Mucosa of descending colon (tissue), 3 donors: ENCODE measurements around the gene COBL. TPM values are rescaled to one million over a fixed set of nuclear protein-coding genes. Genes with fewer than 3 reads are reported as not detected.

ENCODE experiments used
- ATAC-seq: fragments of 200-7000 bp; cut with Tn5 transposase; one replicate; pipeline ENCODE4 v1.9.1; 2020; ENCODE audit warnings: mild to moderate bottlenecking, moderate library complexity
- DNase-seq, 3 donors: peaks; one replicate each; pipeline ENCODE4 v3.0.0-alpha.2; 2020
- H3K36me3 ChIP-seq: fragments of 200-600 bp; one replicate; pipeline ENCODE4 v1.8.0; 2021; ENCODE audit warnings: low read depth, mild to moderate bottlenecking
- H3K4me1 ChIP-seq: fragments of 200-600 bp; one replicate; pipeline ENCODE4 v1.8.0; 2021; ENCODE audit warnings: low read depth, mild to moderate bottlenecking
- H3K4me3 ChIP-seq: fragments of 200-600 bp; one replicate; pipeline ENCODE4 v1.8.0; 2021; ENCODE audit warnings: mild to moderate bottlenecking
- H3K9me3 ChIP-seq: fragments of 200-600 bp; one replicate; pipeline ENCODE4 v1.8.0; 2021; ENCODE audit warnings: mild to moderate bottlenecking
- intact Hi-C, 2 donors: fragments of 100-400 bp; cut with DNase I in 1 of 2; cut with micrococcal nuclease in 1 of 2; formaldehyde crosslinking; loops; one replicate each; pipeline versions ENCODE4 v1.11.0 to v1.11.1; 2022; cut with DNase I, micrococcal nuclease
- total RNA-seq, 3 donors: library from RNA; stranded (reverse); fragmentation: NEBNext Ultra II Directional in 2 of 3; extraction: Animal tissue kit (Norgen Biotek cat#: 25700) in 2 of 3; gene quantifications; one replicate each; pipeline versions ENCODE4 v1.2.1 to v1.2.4, GENCODE V29; 2021 to 2023
- TF ChIP-seq, protein P1 (sequence below): fragments of 200-600 bp; IDR thresholded peaks from one replicate; pipeline ENCODE4 v1.8.0; 2022; ENCODE audit warnings: antibody characterized with exemption, mild to moderate bottlenecking
- donor health status: DM: no; HTN: no; CAD: no; lungs with moderate emphysema.
- donor health status: DM: no; HTN: no; CAD: no.
- donor health status: DM: no; HTN: yes; CAD: no.

COBL gene
- total RNA-seq, 3 donors from 2014 or later = 48.6 to 91.8 (median 56.6) TPM

DNA sequence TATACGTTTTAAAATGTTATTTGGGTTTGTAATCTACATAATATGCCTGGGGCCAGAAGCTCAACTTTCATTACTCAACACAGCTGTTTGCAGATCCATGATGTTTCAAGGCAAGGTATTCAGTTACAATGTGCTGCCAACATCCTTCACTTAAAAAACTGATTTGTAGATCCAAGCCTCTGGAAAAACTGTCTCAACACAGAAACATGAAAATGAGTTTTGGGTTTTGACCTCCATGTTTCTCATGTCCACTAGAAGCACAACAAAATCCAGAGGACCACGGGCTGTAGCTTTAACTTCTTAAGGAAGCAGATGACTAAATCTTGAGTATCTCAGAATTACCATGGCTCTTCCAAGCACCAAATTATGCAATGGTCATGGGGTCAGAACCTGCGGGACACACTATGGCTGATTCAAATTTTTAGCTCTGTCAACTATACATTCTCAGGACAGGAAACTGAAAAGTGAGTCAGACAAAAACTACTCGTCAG lies 286.9 kb downstream of the COBL start:
- TF ChIP-seq, protein P1, sequence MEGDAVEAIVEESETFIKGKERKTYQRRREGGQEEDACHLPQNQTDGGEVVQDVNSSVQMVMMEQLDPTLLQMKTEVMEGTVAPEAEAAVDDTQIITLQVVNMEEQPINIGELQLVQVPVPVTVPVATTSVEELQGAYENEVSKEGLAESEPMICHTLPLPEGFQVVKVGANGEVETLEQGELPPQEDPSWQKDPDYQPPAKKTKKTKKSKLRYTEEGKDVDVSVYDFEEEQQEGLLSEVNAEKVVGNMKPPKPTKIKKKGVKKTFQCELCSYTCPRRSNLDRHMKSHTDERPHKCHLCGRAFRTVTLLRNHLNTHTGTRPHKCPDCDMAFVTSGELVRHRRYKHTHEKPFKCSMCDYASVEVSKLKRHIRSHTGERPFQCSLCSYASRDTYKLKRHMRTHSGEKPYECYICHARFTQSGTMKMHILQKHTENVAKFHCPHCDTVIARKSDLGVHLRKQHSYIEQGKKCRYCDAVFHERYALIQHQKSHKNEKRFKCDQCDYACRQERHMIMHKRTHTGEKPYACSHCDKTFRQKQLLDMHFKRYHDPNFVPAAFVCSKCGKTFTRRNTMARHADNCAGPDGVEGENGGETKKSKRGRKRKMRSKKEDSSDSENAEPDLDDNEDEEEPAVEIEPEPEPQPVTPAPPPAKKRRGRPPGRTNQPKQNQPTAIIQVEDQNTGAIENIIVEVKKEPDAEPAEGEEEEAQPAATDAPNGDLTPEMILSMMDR = no peak
- Histone ChIP-seq H3K4me1 (no peaks in the 10 kb centered on the region), H3K36me3 (no peaks in the 10 kb centered on the region), H3K9me3 (no peaks in the 10 kb centered on the region), H3K4me3 (no peak overlapping the region)
- intact Hi-C loops = no loop called here
- ATAC-seq (no peak), DNase-seq (no peak)

DNA sequence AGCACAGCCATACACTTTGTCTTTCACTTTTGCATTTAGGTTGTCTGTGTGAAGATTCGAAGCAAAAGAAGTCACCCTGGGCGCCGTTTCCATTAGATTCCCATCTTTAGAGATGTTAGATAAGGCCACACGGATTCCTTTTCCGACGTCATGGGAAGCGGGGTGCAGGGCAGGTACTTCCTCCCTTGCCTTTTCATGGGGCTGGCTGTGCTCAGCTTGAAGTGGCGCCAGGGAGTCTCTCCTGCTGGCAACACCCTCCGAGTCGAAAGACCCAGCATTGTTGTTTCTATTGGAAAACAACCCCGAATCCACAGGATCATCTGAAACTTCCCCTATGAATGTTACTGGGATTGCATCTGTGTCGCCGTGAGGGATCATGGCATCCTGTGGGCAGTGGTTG lies 287.5 kb downstream of the COBL start:
- DNase-seq (no peak), ATAC-seq (no peak)
- H3K9me3 ChIP-seq = no peaks in the 10 kb centered on the region
- no peaks in the 10 kb centered on the region for H3K36me3 ChIP-seq
- no peaks in the 10 kb centered on the region for H3K4me1 ChIP-seq
- TF ChIP-seq, protein P1 = no peak
- intact Hi-C loops = no loop called here
- no peak overlapping the region for H3K4me3 ChIP-seq

DNA sequence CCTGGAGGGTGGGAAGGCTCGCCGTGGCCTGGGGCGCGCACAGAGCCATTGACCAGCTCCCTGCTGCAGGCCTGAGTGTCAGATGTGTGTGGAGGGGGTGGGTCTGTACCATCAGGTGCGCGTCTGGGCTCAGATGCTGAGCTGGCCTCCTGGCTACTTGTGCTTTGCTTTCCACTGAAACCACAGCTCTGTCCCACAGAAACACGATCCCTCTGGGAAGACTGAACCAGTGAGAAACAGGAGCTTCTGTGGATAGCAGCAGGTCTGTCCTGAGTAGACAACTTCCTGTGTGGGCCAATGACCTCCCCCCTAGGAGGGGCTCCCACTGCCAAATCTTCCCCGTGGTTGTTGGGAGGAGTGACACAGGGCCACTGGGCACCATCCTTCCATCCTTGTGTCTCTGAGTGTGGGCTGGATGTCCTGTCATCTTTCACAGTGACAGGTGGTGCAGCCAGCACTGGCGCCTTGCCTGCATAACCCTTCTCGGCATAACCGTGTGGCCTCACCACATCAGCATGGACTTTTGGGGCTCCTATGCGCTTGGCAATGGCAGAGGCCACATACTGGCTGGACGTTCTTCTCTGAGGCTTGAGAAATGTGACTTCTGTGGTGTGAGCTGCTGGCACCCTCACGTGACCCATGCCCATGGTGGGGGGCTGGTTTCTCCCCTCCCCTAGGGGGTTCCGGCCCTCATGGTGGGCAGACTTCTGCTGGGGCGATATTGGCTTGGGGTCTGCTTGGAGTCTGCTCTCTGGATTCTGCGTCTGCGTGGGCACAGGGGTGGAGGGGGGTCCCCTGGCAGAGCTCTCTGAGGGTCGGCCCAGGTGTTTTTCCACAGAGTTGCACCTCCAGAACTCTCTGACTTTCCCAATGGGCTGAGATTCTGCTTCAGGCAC lies 288.4 kb downstream of the COBL start:
- Histone ChIP-seq H3K4me1 (no peaks in the 10 kb centered on the region), H3K9me3 (no peaks in the 10 kb centered on the region), H3K4me3 (no peak overlapping the region), H3K36me3 (no peaks in the 10 kb centered on the region)
- ATAC-seq (no peak), DNase-seq (no peak)
- intact Hi-C loops = no loop called here
- TF ChIP-seq, protein P1 = no peak

DNA sequence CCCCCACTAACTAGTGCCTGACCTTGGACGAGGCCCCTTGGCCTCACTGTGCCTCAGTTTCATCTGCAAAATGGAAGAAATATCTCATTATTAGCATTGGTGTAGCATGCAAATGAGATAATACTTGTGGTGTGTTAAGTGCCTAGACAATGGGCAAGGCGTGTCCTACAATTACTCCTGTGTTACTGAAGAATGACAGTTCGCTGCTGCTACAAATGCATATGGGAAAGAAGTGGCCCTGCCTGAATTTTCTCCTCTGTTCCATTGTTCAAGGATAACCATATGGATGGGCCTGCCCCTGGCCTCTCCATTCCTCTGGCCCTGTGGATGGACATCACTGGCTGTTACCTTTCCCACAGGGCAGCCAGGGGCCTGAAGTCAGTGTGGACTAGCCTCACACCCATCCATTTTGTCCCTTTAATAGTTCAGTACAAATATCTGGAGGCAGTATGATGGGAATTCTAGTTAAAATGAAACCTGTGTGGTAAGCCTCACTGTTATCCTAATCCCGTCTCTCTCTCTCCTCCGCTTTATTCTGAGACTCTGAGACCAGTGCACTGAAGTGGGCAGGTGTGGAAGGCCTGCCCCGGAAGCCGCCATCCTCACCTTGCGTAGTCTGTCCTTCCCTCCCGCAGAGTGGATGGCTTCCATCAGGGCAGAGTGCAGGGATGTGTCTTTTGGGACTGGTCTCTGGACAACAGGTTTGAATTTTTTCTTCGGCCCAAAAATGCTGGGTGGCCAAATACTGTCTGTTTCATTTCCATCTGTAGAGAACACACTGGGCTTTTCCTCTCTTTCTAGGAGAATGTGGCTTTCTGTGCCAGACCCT lies 289.3 kb downstream of the COBL start:
- intact Hi-C loops = no loop called here
- no peak overlapping the region for H3K4me3 ChIP-seq
- no peaks in the 10 kb centered on the region for H3K36me3 ChIP-seq
- no peaks in the 10 kb centered on the region for H3K9me3 ChIP-seq
- DNase-seq (no peak), ATAC-seq (no peak)
- TF ChIP-seq, protein P1 = no peak
- H3K4me1 ChIP-seq = no peaks in the 10 kb centered on the region

DNA sequence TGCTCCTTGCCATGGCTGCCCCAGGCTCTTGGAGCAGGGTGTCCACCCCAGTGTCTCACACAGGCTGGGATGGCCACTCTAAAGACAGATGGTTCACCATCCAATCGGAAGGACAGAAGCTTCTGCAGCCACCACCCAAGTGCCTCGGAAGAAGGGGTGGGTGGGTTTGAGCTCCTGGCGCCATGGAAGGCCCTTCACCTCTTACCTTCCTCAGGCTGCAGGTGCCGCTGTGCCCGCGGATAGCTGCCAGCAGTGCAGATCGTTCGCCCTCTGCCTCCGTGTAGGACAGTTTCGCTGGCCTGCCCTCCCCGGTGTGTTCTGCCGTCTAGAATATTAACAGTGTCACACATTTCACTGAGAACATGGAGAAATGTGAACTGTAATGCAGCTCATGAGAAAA lies 290.3 kb downstream of the COBL start:
- intact Hi-C loops = no loop called here
- ATAC-seq = no peak
- TF ChIP-seq, protein P1 = no peak
- Histone ChIP-seq H3K4me3 (no peak overlapping the region), H3K9me3 (no peaks in the 10 kb centered on the region), H3K4me1 (no peaks in the 10 kb centered on the region), H3K36me3 (no peaks in the 10 kb centered on the region)
- no peak for DNase-seq
